Progenitor cell of endocrine pancreas (in vitro differentiated cells): ENCODE results near the gene CTXN1. TPM values are rescaled to one million over a fixed set of nuclear protein-coding genes. Genes with fewer than 3 reads are reported as not detected.
"Not testable (repeated sequence)": the region's sequence is repeated elsewhere in the genome, so short reads cannot be mapped to it uniquely, and the experiment has no call there.

Experiments used
- DNase-seq: peaks from one replicate; pipeline ENCODE4 v3.0.0; 2021; ENCODE audit warnings: low spot score; ENCODE audit not compliant: unreplicated experiment
- H3K27ac Mint-ChIP-seq: 2 replicates; pipeline ENCODE4 v1.8.0; 2021; ENCODE audit warnings: mild to moderate bottlenecking, moderate library complexity, mixed read lengths
- H3K27me3 Mint-ChIP-seq: 2 replicates; pipeline ENCODE4 v1.8.0; 2021; ENCODE audit warnings: mixed read lengths
- H3K36me3 Mint-ChIP-seq: 2 replicates; pipeline ENCODE4 v1.8.0; 2022; ENCODE audit warnings: mixed read lengths; ENCODE audit not compliant: insufficient read depth
- H3K4me1 Mint-ChIP-seq: 2 replicates; pipeline ENCODE4 v1.8.0; 2021; ENCODE audit warnings: low read depth, mixed read lengths
- H3K4me3 Mint-ChIP-seq: 2 replicates; pipeline ENCODE4 v1.8.0; 2021; ENCODE audit warnings: low read depth, mild to moderate bottlenecking, moderate library complexity, mixed read lengths
- H3K9me3 Mint-ChIP-seq: 2 replicates; pipeline ENCODE4 v1.8.0; 2021; ENCODE audit warnings: low read depth, mixed read lengths
- CTCF ChIP-seq: fragments of 200-600 bp; sonication (generic); IDR thresholded peaks from one replicate; pipeline ENCODE4 v1.5.0; 2021; ENCODE audit warnings: antibody characterized with exemption, mild to moderate bottlenecking; ENCODE audit not compliant: unreplicated experiment
- total RNA-seq: library from RNA; stranded (reverse); gene quantifications from 2 replicates; pipeline ENCODE4 v1.2.1, GENCODE V29; 2021

CTXN1 gene
- total RNA-seq, 1 donor from 2014 or later = 114 TPM

- Mint-ChIP-seq H3K36me3 (peaks cover 20% of the 10 kb centered on the region), H3K9me3 (no peaks in the 10 kb centered on the region), H3K27ac (peak overlapping the region; percentile 37), H3K4me1 (peaks cover 11% of the 10 kb centered on the region), H3K4me3 (no peak overlapping the region), H3K27me3 (no peaks in the 10 kb centered on the region)
- no peak for DNase-seq
- TF ChIP-seq CTCF = no peak
Measured at GRCh38 chr19:7963566-7963965, 37.6 kb upstream of the CTXN1 start.

- no peak for TF ChIP-seq CTCF
- Mint-ChIP-seq H3K27ac (peak overlapping the region; percentile 93), H3K9me3 (no peaks in the 10 kb centered on the region), H3K4me1 (peaks cover 11% of the 10 kb centered on the region), H3K36me3 (peaks cover 20% of the 10 kb centered on the region), H3K4me3 (no peak overlapping the region), H3K27me3 (no peaks in the 10 kb centered on the region)
- DNase-seq = no peak
Measured at GRCh38 chr19:7962644-7963268, 36.8 kb upstream of the CTXN1 start.

- TF ChIP-seq CTCF = no peak
- H3K4me1 Mint-ChIP-seq = peaks cover 11% of the 10 kb centered on the region
- H3K4me3 Mint-ChIP-seq = peak overlapping the region; percentile 10
- no peaks in the 10 kb centered on the region for H3K27me3 Mint-ChIP-seq
- peaks cover 16% of the 10 kb centered on the region for H3K36me3 Mint-ChIP-seq
- no peak for DNase-seq
- no peaks in the 10 kb centered on the region for H3K9me3 Mint-ChIP-seq
- peak overlapping the region; percentile 93 for H3K27ac Mint-ChIP-seq
Measured at GRCh38 chr19:7961920-7962626, 36.1 kb upstream of the CTXN1 start.

GRCh38 chr19:7961082-7961481 is 35.1 kb upstream of the CTXN1 start:
- not testable (repeated sequence) for H3K9me3 Mint-ChIP-seq, H3K27ac Mint-ChIP-seq

GRCh38 chr19:7959211-7959610 is 33.3 kb upstream of the CTXN1 start:
- H3K27ac Mint-ChIP-seq = no peak overlapping the region
- H3K36me3 Mint-ChIP-seq = peaks cover 7% of the 10 kb centered on the region
- DNase-seq = no peak
- no peaks in the 10 kb centered on the region for H3K27me3 Mint-ChIP-seq
- TF ChIP-seq CTCF = no peak
- no peaks in the 10 kb centered on the region for H3K9me3 Mint-ChIP-seq
- no peak overlapping the region for H3K4me3 Mint-ChIP-seq
- peaks cover 11% of the 10 kb centered on the region for H3K4me1 Mint-ChIP-seq

More at GRCh38 chr19:7961082-7961481, 35.1 kb upstream of the CTXN1 start:
- Mint-ChIP-seq H3K36me3 (peaks cover 11% of the 10 kb centered on the region), H3K4me1 (peaks cover 11% of the 10 kb centered on the region)
- H3K27me3 Mint-ChIP-seq, H3K4me3 Mint-ChIP-seq, DNase-seq: not testable (repeated sequence)

- DNase-seq = no peak
- Mint-ChIP-seq H3K9me3 (no peaks in the 10 kb centered on the region), H3K4me1 (peaks cover 1% of the 10 kb centered on the region), H3K36me3 (peaks cover 2% of the 10 kb centered on the region), H3K4me3 (no peak overlapping the region), H3K27ac (no peak overlapping the region), H3K27me3 (no peaks in the 10 kb centered on the region)
- no peak for TF ChIP-seq CTCF
Measured at GRCh38 chr19:7955696-7956095, 29.8 kb upstream of the CTXN1 start.
